Astrocyte of the cerebellum (primary cell): ENCODE results near the gene EID3.
"Not testable (repeated sequence)": the region's sequence is repeated elsewhere in the genome, so short reads cannot be mapped to it uniquely, and the experiment has no call there.

Source experiments
- DNase-seq: peaks from one replicate; pipeline ENCODE4 v3.0.0-alpha.2; 2011; ENCODE audit warnings: low read depth
- H3K4me3 ChIP-seq: 2 replicates; pipeline ENCODE4 v1.5.1; 2011; ENCODE audit warnings: mild to moderate bottlenecking, low read depth, low read length, moderate library complexity
- CTCF ChIP-seq: IDR thresholded peaks from 2 replicates; pipeline ENCODE4 v1.5.1; 2012; ENCODE audit warnings: low read length, low read depth, moderate library complexity, mild to moderate bottlenecking; ENCODE audit errors: missing control alignments
- in situ Hi-C: cut with HindIII; loops from 2 replicates; pipeline ENCODE4 v1.10.0; 2017; ENCODE audit warnings: low sequenced_read_pairs

Gene EID3

DNA sequence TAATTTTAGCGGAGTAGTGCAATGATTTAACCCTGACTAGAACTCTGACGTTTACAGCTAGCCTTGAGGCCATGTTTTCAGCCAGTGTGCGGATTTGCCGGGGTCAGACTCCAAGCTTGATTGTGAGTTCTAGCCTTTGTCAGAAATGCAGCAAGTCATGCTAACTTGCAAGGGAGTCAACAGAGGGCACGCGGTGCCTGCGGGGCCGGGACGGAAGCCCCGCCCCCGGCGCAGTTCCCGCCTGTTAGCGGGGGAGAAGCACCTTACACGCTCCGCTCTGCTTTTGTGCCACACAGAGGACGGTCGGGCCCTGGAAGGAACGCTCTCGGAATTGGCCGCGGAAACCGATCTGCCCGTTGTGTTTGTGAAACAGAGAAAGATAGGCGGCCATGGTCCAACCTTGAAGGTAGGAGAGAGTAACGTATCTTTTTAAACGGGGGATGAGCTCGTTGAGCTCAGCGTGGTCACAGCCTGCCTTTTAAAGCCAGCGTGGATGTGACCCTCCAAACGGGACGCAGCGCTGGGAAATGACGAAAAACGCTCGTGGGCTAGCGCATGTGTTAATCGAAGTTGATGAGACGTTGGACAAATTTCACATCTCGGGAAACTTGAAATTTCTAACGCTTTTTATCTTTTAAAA, 14.8 kb upstream of the EID3 start:
- TF ChIP-seq CTCF = no peak
- peak overlapping the region; percentile 74 for H3K4me3 ChIP-seq
- no peak for DNase-seq
- in situ Hi-C loops = no loop called here

- in situ Hi-C loops = no loop called here
- no peak for DNase-seq
- TF ChIP-seq CTCF = no peak
- H3K4me3 ChIP-seq = no peak overlapping the region
Measured at GRCh38 chr12:104290320-104290719, 13.2 kb upstream of the EID3 start.

DNA sequence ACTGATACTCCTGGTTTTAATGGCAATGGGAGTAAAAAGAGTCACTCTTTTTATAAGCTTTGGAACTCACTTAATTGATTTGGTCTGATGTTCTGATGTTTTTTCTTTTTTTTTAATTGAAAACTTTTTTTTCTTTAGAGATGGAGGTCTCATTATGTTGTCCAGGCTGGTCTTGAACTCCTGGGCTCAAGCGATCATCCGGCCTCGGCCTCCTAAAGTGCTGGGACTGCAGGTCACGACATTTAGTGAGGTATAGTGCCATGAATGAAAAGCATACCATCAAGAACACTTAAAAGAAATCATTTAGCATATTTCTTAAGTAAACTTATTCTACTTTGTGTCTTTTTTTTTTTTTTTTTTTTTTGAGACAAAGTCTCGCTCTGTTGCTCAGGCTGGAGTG, 12.7 kb upstream of the EID3 start:
- H3K4me3 ChIP-seq = no peak overlapping the region
- DNase-seq = no peak
- in situ Hi-C loops = no loop called here
- no peak for TF ChIP-seq CTCF

GRCh38 chr12:104291867-104292524, 11.5 kb upstream of the EID3 start:
- DNase-seq = no peak
- in situ Hi-C loops = no loop called here
- TF ChIP-seq CTCF = no peak
- H3K4me3 ChIP-seq = no peak overlapping the region

DNA sequence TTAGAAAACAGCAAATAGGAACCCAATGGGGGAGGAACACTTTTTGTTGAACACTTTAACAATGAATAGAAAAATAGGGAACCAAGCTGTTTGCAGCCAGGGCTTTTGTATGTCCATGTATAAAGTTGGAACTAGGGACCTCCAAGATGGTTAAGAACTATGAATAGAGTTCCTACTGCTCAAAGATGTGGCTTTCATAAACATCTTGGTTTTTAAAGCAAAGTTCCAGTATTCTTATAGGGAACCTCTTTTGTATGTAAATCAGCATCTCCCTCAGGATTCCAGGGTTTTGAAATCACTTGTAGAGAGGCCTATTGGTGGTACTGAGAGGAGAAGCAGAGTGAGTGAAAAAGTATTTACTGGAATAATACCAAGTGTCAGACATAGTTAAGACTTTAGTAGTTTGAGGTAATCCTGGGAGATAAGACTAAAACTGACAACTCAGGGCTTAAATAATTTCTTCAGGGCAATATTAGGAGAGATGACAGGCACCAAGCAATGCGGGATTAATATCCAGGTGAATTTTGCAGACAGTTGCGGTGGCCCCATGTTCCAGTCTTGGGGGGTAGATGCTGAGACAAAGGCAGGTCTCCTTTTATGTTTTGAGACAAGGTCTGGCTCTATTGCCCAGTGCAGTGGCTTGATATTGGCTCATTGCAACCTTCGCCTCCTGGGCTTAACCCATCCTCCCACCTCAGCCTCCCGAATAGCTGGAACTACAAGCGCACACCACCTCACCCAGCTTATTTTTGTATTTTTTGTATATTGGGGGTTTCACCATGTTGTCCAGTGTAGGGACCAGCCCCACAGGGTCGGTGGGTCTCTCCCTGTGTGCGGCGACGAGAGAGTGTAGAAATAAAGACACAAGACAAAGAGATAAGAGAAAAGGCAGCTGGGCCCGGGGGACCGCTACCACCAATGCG, 10.4 kb upstream of the EID3 start:
- in situ Hi-C loops = no loop called here
- no peak for TF ChIP-seq CTCF
- H3K4me3 ChIP-seq = no peak overlapping the region
- DNase-seq = no peak

DNA sequence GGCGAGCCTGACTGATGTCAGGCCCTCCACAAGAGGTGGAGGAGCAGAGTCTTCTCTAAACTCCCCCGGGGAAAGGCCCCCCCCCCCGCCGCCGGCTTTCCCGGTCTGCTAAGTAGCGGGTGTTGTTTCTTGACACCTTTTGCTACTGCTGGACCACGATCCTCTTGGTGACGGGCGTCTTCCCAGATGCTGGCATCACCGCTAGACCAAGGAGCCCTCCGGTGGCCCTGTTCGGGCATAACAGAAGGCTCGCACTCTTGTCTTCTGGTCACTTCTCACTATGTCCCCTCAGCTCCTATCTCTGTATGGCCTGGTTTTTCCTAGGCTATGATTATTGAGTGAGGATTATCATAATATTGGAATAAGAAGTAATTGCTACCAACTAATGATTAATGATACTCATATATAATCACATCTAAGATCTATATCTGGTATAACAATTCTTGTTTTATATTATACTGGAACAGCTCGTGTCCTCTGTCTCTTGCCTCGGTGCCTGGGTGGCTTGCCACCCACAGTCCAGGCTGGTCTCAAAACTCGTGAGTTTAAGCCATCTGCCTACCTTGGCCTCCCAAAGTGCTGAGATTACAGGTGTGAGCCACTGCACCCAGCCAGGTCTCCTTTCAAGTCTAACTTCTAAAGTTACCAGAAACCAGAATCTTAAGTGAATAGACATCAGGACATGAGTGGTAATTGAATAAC, 9.2 kb upstream of the EID3 start:
- TF ChIP-seq CTCF = peak; percentile 47

More for the DNA sequence above, 9.2 kb upstream of the EID3 start:
- H3K4me3 ChIP-seq, DNase-seq, in situ Hi-C loops: not testable (repeated sequence)
